Karpas-422 (cell line): ENCODE results near the gene ZNF415. TPM values are rescaled to one million over a fixed set of nuclear protein-coding genes. Genes with fewer than 3 reads are reported as not detected.
"Not testable (repeated sequence)": the region's sequence is repeated elsewhere in the genome, so short reads cannot be mapped to it uniquely, and the experiment has no call there.

Experiments
- DNase-seq: peaks from one replicate; pipeline ENCODE4 v3.0.0-alpha.2; 2015
- H2AFZ ChIP-seq: fragments of 200-600 bp; sonication (generic); 2 replicates; pipeline ENCODE4 v1.6.1; 2014; ENCODE audit warnings: antibody characterized with exemption, low read length, mixed read lengths
- H3K27ac ChIP-seq: fragments of 200-600 bp; sonication (generic); 2 replicates; pipeline ENCODE4 v1.5.1; 2014; ENCODE audit warnings: mild to moderate bottlenecking, low read length, moderate library complexity
- H3K27me3 ChIP-seq: fragments of 200-600 bp; sonication (generic); 2 replicates; pipeline ENCODE4 v1.6.1; 2014; ENCODE audit warnings: low read length, mixed read lengths
- H3K36me3 ChIP-seq: fragments of 200-600 bp; sonication (generic); 2 replicates; pipeline ENCODE4 v1.6.1; 2014; ENCODE audit warnings: low read length, mixed read lengths; ENCODE audit not compliant: insufficient read depth
- H3K4me1 ChIP-seq: fragments of 200-600 bp; sonication (generic); 2 replicates; pipeline ENCODE4 v1.6.1; 2014; ENCODE audit warnings: mild to moderate bottlenecking, low read length, mixed read lengths
- H3K4me2 ChIP-seq: fragments of 200-600 bp; sonication (generic); 2 replicates; pipeline ENCODE4 v1.6.1; 2014; ENCODE audit warnings: low read length, low read depth, mild to moderate bottlenecking; ENCODE audit not compliant: poor library complexity, severe bottlenecking
- H3K4me3 ChIP-seq: fragments of 200-600 bp; sonication (generic); 2 replicates; pipeline ENCODE4 v1.5.1; 2014; ENCODE audit warnings: mild to moderate bottlenecking, antibody characterized with exemption, low read length, mixed read lengths
- H3K79me2 ChIP-seq: fragments of 200-600 bp; sonication (generic); 2 replicates; pipeline ENCODE4 v1.6.1; 2014; ENCODE audit warnings: mild to moderate bottlenecking, low read length, mixed read lengths
- H3K9ac ChIP-seq: fragments of 200-600 bp; sonication (generic); 2 replicates; pipeline ENCODE4 v1.6.0; 2014; ENCODE audit warnings: low read length
- H3K9me2 ChIP-seq: fragments of 200-600 bp; sonication (generic), shearing (Covaris generic); replicated peaks from 2 replicates; pipeline ENCODE4 v1.6.0; 2014; ENCODE audit warnings: mild to moderate bottlenecking, low read length, moderate library complexity; ENCODE audit not compliant: insufficient read depth
- H3K9me3 ChIP-seq: fragments of 300-700, 200-600 bp; sonication (generic); 2 replicates; pipeline ENCODE4 v1.6.1; 2014; ENCODE audit warnings: low read length, mixed read lengths
- H4K20me1 ChIP-seq: fragments of 200-600 bp; sonication (generic); 2 replicates; pipeline ENCODE4 v1.6.1; 2014; ENCODE audit warnings: mild to moderate bottlenecking, antibody characterized with exemption, low read length, low read depth; ENCODE audit not compliant: insufficient read depth
- total RNA-seq: library from RNA; depleted of rRNA; stranded (reverse); fragments of >200 nt; shearing (Covaris generic); gene quantifications from 2 replicates; pipeline ENCODE4 v1.2.3, GENCODE V29; 2014; ENCODE audit warnings: low replicate concordance

The ZNF415 gene
- total RNA-seq, 1 experiment from 2014 or later, result 11.1 TPM

DNA sequence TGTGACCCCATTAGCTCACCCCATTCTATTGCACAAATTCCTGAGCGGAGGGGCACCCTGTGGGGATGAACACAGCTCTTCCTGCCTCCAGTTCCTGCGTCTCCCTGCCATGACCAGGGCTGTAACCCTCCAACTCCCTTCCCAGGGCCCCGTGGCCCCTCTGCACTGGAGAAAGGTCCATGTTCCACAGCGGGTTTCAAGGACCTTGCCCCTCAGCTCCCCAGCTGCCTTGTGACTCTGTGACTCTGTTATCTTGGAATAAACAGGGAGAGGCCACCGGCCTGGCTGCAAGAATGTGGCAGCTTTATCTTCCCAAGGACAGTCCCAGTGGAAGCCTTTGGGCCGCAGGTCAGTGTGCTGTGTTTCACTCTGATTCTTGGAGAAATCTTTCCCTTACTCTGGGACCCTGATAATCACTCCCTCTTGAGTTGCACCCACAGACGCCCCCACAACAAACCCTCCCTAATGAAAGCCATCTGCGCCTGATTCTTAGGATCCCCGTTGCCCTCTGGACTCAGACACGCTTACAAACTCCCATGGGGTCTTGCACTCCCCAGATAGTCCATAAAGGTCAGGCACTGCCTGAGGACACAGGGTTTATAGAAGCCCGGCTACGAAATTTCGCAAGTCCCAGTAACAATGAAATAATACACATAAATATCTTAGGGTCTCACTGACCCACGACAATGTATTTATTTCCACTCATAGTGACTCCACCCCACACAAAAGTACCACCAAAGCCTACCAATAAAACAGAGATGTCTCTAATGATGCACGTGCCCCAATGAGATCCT, 5.8 kb downstream of the ZNF415 start:
- not testable (repeated sequence) for H3K27me3 ChIP-seq, H3K4me2 ChIP-seq, H4K20me1 ChIP-seq, H3K27ac ChIP-seq, H3K9me2 ChIP-seq, H3K9ac ChIP-seq, H2AFZ ChIP-seq, H3K4me3 ChIP-seq, H3K9me3 ChIP-seq, H3K36me3 ChIP-seq, DNase-seq
- H3K4me1 ChIP-seq, result peaks cover 16% of the 10 kb centered on the region
- H3K79me2 ChIP-seq, result peaks cover 49% of the 10 kb centered on the region

DNA sequence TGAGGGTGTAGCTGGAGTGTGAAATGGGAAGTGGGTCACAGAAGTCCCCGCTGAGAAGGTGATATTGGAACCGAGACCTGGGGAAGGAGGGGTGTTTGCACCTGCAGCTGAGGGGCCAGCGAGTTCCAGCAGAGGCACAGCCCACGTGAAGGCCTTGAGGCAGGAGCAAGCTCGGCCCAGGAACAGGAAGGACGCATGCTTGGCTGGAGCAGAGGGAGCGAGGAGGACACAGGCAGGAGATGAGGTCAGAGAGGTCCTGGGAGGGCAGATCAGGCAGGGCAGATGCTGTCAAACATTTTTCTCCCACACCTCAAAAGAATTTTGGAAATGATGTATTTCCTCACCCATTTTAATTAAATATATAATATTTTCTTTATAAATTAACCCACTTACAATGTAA, 9.3 kb downstream of the ZNF415 start:
- Histone ChIP-seq H3K27me3 (no peaks in the 10 kb centered on the region), H3K36me3 (peaks cover 10% of the 10 kb centered on the region), H3K79me2 (peaks cover 24% of the 10 kb centered on the region), H3K9me2 (no peaks in the 10 kb centered on the region), H3K4me2 (no peak overlapping the region), H2AFZ (no peak overlapping the region), H3K9me3 (no peaks in the 10 kb centered on the region; the same call in 1 of the 2 replicates), H3K4me3 (no peak overlapping the region), H4K20me1 (no peaks in the 10 kb centered on the region), H3K27ac (no peak overlapping the region), H3K9ac (no peak overlapping the region), H3K4me1 (peaks cover 6% of the 10 kb centered on the region)
- DNase-seq, result no peak

DNA sequence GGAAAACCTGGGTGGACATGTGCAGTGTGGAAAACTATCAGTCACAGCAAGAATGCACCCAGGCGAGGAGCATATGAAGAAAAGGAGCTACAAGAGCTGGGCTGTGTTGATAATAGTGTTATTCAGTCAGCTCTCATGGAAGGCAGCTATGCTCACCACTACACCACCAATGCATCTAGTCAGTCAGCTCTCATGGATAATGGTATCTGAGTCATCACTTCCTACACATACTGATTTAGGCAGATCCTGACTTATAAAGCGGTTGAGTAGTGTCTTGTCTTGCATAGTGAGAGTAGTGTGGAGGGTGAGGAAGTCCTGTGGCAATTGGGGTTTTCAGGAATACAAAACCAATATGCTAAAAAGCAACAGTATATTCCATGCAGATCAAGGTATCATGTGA, 20.4 kb downstream of the ZNF415 start:
- H3K4me1 ChIP-seq, result no peaks in the 10 kb centered on the region
- no peak overlapping the region for H3K9ac ChIP-seq
- no peak overlapping the region for H3K4me2 ChIP-seq
- H3K9me3 ChIP-seq, result 0 out of 2 replicates have a peak, but pooled peaks cover 3% of the 10 kb centered on the region
- H2AFZ ChIP-seq, result no peak overlapping the region
- H3K27ac ChIP-seq, result no peak overlapping the region
- peaks cover 70% of the 10 kb centered on the region for H3K36me3 ChIP-seq
- no peak for DNase-seq
- H3K4me3 ChIP-seq, result no peak overlapping the region
- no peaks in the 10 kb centered on the region for H4K20me1 ChIP-seq
- no peaks in the 10 kb centered on the region for H3K27me3 ChIP-seq
- no peaks in the 10 kb centered on the region for H3K9me2 ChIP-seq
- peaks cover 5% of the 10 kb centered on the region; the same call in 1 of the 2 replicates for H3K79me2 ChIP-seq

DNA sequence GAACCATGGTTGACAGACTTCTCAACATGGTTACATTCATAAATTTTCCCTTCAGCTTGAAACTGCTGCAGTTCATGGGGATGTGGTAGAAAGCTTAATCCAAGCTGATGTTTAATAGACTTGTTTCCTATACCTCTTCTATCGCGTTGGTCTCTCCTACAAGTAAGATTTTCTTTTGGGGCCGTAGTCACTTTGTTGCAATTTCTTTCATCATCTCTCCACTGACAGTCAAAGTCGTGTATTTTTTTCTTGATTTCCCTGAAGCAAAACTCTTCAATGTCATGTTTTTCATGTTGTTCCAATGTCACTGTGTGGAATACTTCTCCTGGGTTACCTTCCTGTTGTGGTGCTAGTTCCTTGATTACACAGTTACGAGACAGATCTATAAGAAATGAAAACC, 23.2 kb downstream of the ZNF415 start:
- Histone ChIP-seq H3K9me3 (0 out of 2 replicates have a peak, but pooled peaks cover 3% of the 10 kb centered on the region), H3K4me1 (no peaks in the 10 kb centered on the region), H3K79me2 (no peaks in the 10 kb centered on the region), H2AFZ (no peak overlapping the region), H3K9ac (no peak overlapping the region), H3K36me3 (peaks cover 51% of the 10 kb centered on the region), H3K4me2 (no peak overlapping the region), H3K27ac (no peak overlapping the region), H3K4me3 (no peak overlapping the region), H4K20me1 (no peaks in the 10 kb centered on the region), H3K27me3 (no peaks in the 10 kb centered on the region), H3K9me2 (no peaks in the 10 kb centered on the region)
- DNase-seq, result no peak

DNA sequence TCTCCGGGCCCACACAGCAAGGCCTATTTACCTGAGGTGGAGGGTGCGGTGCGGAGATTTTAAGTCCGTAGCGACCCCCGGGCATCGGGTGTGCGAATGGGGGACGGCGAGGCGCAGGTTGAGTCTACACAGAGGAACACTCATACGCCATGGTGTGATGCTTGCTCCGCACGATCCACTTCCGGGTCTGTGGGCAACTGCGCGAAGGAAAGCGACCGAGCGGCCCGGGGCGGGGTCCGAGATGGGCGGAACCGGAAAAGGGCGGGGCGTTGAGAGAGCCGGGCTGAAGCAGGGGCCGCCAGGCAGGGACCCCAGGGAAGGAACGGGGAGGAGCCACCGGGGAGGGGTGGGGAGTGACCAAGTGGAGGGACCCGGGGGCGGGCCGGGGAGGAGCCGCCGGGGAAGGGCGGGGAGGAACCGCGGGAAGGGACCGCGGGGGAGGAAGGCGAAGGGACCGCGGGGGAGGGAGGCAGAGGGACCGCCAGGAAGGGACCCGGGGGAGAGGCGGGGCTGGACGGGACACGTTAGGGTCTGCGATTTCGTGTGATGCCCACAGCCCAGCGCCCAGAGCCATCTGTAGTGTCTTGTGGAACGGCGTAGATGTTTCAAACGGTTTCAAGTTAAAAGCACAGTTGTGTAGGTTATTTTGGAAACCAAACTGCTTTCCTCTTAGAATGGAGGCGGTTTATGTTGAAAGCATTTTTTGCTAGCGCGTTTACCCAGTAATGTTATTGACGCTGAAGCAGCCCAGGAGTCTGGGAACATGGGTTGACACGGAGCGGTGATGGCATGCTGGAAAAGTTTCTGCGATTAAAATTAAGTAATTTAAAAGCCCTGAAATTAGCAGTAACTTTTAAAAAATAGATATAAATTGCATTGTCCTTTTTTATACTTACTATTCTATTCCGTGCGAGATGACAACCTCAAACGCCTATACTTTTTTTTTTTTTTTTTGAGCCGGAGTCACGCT, 29.2 kb downstream of the ZNF415 start, which contains the start of gene ZNF160:
TSS of gene ZNF160 (minus strand) at position 189 of the 970 bp plus-strand sequence. CDS start 17,146 bp downstream, outside the sequence.
- H3K4me3 ChIP-seq, result peak within 1 kb of the TSS; percentile 98
- H3K79me2 ChIP-seq, result peaks cover 47% of the 10 kb centered on the region
- H4K20me1 ChIP-seq, result peaks cover 21% of the 10 kb centered on the region; the same call in 1 of the 2 replicates
- H3K4me2 ChIP-seq, result peak within 1 kb of the TSS; percentile 91
- DNase-seq, result peak; percentile 100
- peak within 1 kb of the TSS; percentile 65 for H3K27ac ChIP-seq
- no peaks in the 10 kb centered on the region for H3K9me2 ChIP-seq
- H2AFZ ChIP-seq, result peak within 1 kb of the TSS; percentile 94
- no peaks in the 10 kb centered on the region for H3K9me3 ChIP-seq
- H3K4me1 ChIP-seq, result peaks cover 20% of the 10 kb centered on the region
- H3K9ac ChIP-seq, result peak within 1 kb of the TSS; percentile 99
- peaks cover 24% of the 10 kb centered on the region for H3K36me3 ChIP-seq
- H3K27me3 ChIP-seq, result no peaks in the 10 kb centered on the region

DNA sequence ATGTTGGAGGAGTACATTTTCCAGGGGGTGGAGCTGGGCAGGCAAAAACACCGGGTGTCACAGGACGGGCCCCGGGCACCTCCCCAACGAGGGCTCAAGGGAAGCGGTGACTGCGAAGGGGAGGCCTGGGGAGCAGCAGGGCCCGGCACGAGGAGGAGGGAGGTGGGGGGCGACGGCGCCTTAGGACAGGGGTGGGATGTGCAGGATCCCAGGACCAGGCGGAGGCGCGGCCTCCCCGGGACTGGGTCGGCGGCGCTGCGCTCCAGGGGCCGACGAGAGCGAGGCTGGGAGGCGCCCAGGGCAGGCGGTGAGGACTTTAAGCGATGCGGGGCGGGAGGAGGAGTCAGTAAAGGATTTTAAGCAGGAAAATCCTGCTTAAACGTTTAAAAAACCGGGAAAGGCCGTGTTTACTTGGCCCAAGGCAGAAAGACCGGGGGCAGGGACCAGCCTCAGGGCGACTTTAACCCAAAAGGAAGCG, 29.9 kb downstream of the ZNF415 start:
- Histone ChIP-seq H3K27ac (peak overlapping the region; percentile 65), H3K27me3 (no peaks in the 10 kb centered on the region), H3K79me2 (peaks cover 54% of the 10 kb centered on the region), H3K4me2 (peak overlapping the region; percentile 91), H3K4me1 (peaks cover 20% of the 10 kb centered on the region), H3K9ac (peak overlapping the region; percentile 99), H4K20me1 (peaks cover 26% of the 10 kb centered on the region), H2AFZ (0 out of 2 replicates have a peak overlapping the region, but pooled peaks have one; percentile 65), H3K9me3 (no peaks in the 10 kb centered on the region), H3K4me3 (peak overlapping the region; percentile 98), H3K36me3 (peaks cover 24% of the 10 kb centered on the region), H3K9me2 (no peaks in the 10 kb centered on the region)
- peak; percentile 92 for DNase-seq

DNA sequence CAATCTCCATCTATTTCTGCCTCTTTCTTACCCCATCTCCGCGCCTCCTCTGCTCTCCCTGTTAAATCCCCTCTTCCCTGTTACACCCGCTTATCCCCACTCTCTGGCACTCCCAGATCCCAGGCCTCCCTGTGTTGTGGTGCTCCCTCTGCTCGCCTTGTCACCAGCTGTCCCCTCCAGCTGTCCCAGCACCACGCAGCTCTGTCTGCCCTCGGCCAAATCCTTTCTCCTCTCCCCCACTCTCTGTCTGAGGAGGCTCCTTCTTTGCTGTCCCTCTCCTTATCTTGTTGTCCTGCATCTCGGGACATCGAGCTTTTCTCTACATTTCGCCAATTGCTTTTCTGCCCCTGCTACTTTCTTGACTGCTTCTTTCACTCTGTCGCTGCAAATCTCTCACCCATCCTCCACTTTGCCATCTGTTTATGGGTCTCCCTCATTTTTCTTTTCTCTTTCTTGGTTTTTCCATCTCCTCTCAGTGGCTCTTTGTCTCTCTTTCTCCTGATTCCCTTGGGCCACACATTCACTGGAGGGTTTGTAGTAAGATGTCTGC, 30.4 kb downstream of the ZNF415 start:
- H3K4me3 ChIP-seq, result peak overlapping the region; percentile 98

More for the DNA sequence above, 30.4 kb downstream of the ZNF415 start:
- no peak for DNase-seq
- Histone ChIP-seq H3K9me2 (no peaks in the 10 kb centered on the region), H2AFZ (no peak overlapping the region), H3K79me2 (peaks cover 59% of the 10 kb centered on the region), H3K27ac (peak overlapping the region; percentile 65; the same call in 1 of the 2 replicates), H3K27me3 (no peaks in the 10 kb centered on the region), H3K4me2 (peak overlapping the region; percentile 91), H3K36me3 (peaks cover 28% of the 10 kb centered on the region), H3K9me3 (no peaks in the 10 kb centered on the region), H3K4me1 (peaks cover 20% of the 10 kb centered on the region), H3K9ac (peak overlapping the region; percentile 99), H4K20me1 (peaks cover 28% of the 10 kb centered on the region)
